ENCODE data around the gene ADGRL4. TPM values are rescaled to one million over a fixed set of nuclear protein-coding genes. Genes with fewer than 3 reads are reported as not detected.
A peak's percentile ranks its signal among the peaks of the same experiment; 100 is the strongest.

The ADGRL4 gene
- total RNA-seq, 1 donor from 2014 or later = 19.6 TPM

- no peak overlapping the region for H3K9ac ChIP-seq (ENCODE audit: low read length)
- no peaks in the 10 kb centered on the region for H3K9me3 ChIP-seq (ENCODE audit: insufficient read depth, low read depth, low read length)
- H3K36me3 ChIP-seq (ENCODE audit: insufficient read depth, low read length) = peaks cover 4% of the 10 kb centered on the region
- H3K4me2 ChIP-seq (ENCODE audit: low read length) = no peak overlapping the region
- Mint-ChIP-seq H3K4me3 (ENCODE audit: unreplicated experiment) (no peak overlapping the region), H3K9me3 (ENCODE audit: unreplicated experiment) (no peaks in the 10 kb centered on the region), H3K4me1 (ENCODE audit: low read depth, unreplicated experiment) (no peaks in the 10 kb centered on the region), H3K27ac (ENCODE audit: unreplicated experiment) (no peak overlapping the region), H3K27me3 (ENCODE audit: low read depth, unreplicated experiment) (no peaks in the 10 kb centered on the region), H3K36me3 (ENCODE audit: low read depth, unreplicated experiment) (no peaks in the 10 kb centered on the region)
- FAIRE-seq (no peak), DNase-seq (ENCODE audit: low read depth) (no peak)
- no peak overlapping the region for H3K4me3 ChIP-seq (ENCODE audit: insufficient read depth, low read depth, low read length)
- no peak for TF ChIP-seq EZH2 (IDR thresholded peaks at IDR 0.05; ENCODE audit: insufficient read depth, low read length)
- TF ChIP-seq CTCF (IDR thresholded peaks at IDR 0.05; ENCODE audit: insufficient read depth, low read depth, low read length) = no peak
- H4K20me1 ChIP-seq (ENCODE audit: insufficient read depth, low read length) = no peaks in the 10 kb centered on the region
- no peak overlapping the region for H3K27ac ChIP-seq (ENCODE audit: low read depth, low read length)
- H3K27me3 ChIP-seq (ENCODE audit: insufficient read depth, low read length) = no peaks in the 10 kb centered on the region
- no peaks in the 10 kb centered on the region for H3K4me1 ChIP-seq (ENCODE audit: insufficient read depth, low read length)
- H2AFZ ChIP-seq (ENCODE audit: low read depth, low read length) = no peak overlapping the region
- no peaks in the 10 kb centered on the region for H3K79me2 ChIP-seq (ENCODE audit: insufficient read depth, low read length)
Measured at GRCh38 chr1:78919150-78919549, 87.4 kb downstream of the ADGRL4 start.

GRCh38 chr1:78918157-78918556 is 88.4 kb downstream of the ADGRL4 start:
- no peaks in the 10 kb centered on the region for H3K4me1 Mint-ChIP-seq (ENCODE audit: low read depth, unreplicated experiment)
- H3K4me1 ChIP-seq (ENCODE audit: insufficient read depth, low read length) = no peaks in the 10 kb centered on the region
- H3K27me3 Mint-ChIP-seq (ENCODE audit: low read depth, unreplicated experiment) = no peaks in the 10 kb centered on the region
- no peaks in the 10 kb centered on the region for H3K79me2 ChIP-seq (ENCODE audit: insufficient read depth, low read length)
- no peaks in the 10 kb centered on the region for H3K36me3 Mint-ChIP-seq (ENCODE audit: low read depth, unreplicated experiment)
- H3K4me3 Mint-ChIP-seq (ENCODE audit: unreplicated experiment) = no peak overlapping the region
- H3K36me3 ChIP-seq (ENCODE audit: insufficient read depth, low read length) = peaks cover 4% of the 10 kb centered on the region
- H3K4me2 ChIP-seq (ENCODE audit: low read length) = peak overlapping the region; percentile 11
- H3K4me3 ChIP-seq (ENCODE audit: insufficient read depth, low read depth, low read length) = no peak overlapping the region
- TF ChIP-seq CTCF (IDR thresholded peaks at IDR 0.05; ENCODE audit: insufficient read depth, low read depth, low read length) (no peak), EZH2 (IDR thresholded peaks at IDR 0.05; ENCODE audit: insufficient read depth, low read length) (no peak)
- H3K9ac ChIP-seq (ENCODE audit: low read length) = no peak overlapping the region
- H3K9me3 ChIP-seq (ENCODE audit: insufficient read depth, low read depth, low read length) = no peaks in the 10 kb centered on the region
- H3K27ac ChIP-seq (ENCODE audit: low read depth, low read length) = peak overlapping the region; percentile 39
- H3K9me3 Mint-ChIP-seq (ENCODE audit: unreplicated experiment) = no peaks in the 10 kb centered on the region
- H3K27ac Mint-ChIP-seq (ENCODE audit: unreplicated experiment) = no peak overlapping the region
- no peak overlapping the region for H2AFZ ChIP-seq (ENCODE audit: low read depth, low read length)
- DNase-seq (ENCODE audit: low read depth) (peak; percentile 2), FAIRE-seq (no peak)
- no peaks in the 10 kb centered on the region for H4K20me1 ChIP-seq (ENCODE audit: insufficient read depth, low read length)
- no peaks in the 10 kb centered on the region for H3K27me3 ChIP-seq (ENCODE audit: insufficient read depth, low read length)

DNA sequence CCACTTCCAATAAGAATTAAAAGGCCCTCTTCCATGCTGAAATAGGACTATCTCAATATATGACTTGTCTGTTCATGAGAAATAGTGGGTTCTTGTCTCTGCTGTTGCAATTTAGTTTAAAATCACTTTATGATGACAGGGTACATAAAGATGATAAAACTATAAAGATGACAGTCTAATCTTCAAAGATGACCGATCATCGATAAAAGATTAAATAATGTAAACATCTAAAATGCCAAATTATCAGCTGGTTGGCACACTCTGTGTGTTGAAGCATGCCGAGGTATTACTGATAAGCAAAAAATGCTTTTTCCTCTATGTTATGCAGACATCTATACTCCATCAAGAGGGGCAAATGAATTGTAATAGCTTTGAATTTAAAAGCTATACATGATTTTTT is 89.5 kb downstream of the ADGRL4 start:
- H3K27me3 ChIP-seq (ENCODE audit: insufficient read depth, low read length) = no peaks in the 10 kb centered on the region
- Mint-ChIP-seq H3K27ac (ENCODE audit: unreplicated experiment) (no peak overlapping the region), H3K27me3 (ENCODE audit: low read depth, unreplicated experiment) (no peaks in the 10 kb centered on the region), H3K9me3 (ENCODE audit: unreplicated experiment) (no peaks in the 10 kb centered on the region), H3K4me3 (ENCODE audit: unreplicated experiment) (no peak overlapping the region), H3K36me3 (ENCODE audit: low read depth, unreplicated experiment) (no peaks in the 10 kb centered on the region), H3K4me1 (ENCODE audit: low read depth, unreplicated experiment) (no peaks in the 10 kb centered on the region)
- H3K4me3 ChIP-seq (ENCODE audit: insufficient read depth, low read depth, low read length) = no peak overlapping the region
- H3K27ac ChIP-seq (ENCODE audit: low read depth, low read length) = no peak overlapping the region
- no peak overlapping the region for H3K9ac ChIP-seq (ENCODE audit: low read length)
- no peak overlapping the region for H2AFZ ChIP-seq (ENCODE audit: low read depth, low read length)
- H3K79me2 ChIP-seq (ENCODE audit: insufficient read depth, low read length) = no peaks in the 10 kb centered on the region
- peak; percentile 23 for FAIRE-seq
- H3K4me2 ChIP-seq (ENCODE audit: low read length) = no peak overlapping the region
- TF ChIP-seq EZH2 (IDR thresholded peaks at IDR 0.05; ENCODE audit: insufficient read depth, low read length) (no peak), CTCF (IDR thresholded peaks at IDR 0.05; ENCODE audit: insufficient read depth, low read depth, low read length) (no peak)
- no peaks in the 10 kb centered on the region for H4K20me1 ChIP-seq (ENCODE audit: insufficient read depth, low read length)
- H3K9me3 ChIP-seq (ENCODE audit: insufficient read depth, low read depth, low read length) = no peaks in the 10 kb centered on the region
- H3K4me1 ChIP-seq (ENCODE audit: insufficient read depth, low read length) = no peaks in the 10 kb centered on the region
- H3K36me3 ChIP-seq (ENCODE audit: insufficient read depth, low read length) = peaks cover 4% of the 10 kb centered on the region
- DNase-seq (ENCODE audit: low read depth) = no peak
